K562 (cell line): ENCODE data around the gene HPCA. TPM values are rescaled to one million over a fixed set of nuclear protein-coding genes. Genes with fewer than 3 reads are reported as not detected.

Source experiments
- BRF2 ChIP-seq: IDR thresholded peaks from 3 replicates; pipeline ENCODE4 v1.6.1; 2011; ENCODE audit warnings: borderline replicate concordance, mild to moderate bottlenecking; ENCODE audit not compliant: insufficient read length, insufficient read depth
- ZBTB40 ChIP-seq, 2 experiments: fragments of 450-650 bp in 1 of 2; sonication (generic) in 1 of 2; formaldehyde crosslinking in 1 of 2; IDR thresholded peaks; 2 replicates each; pipeline versions ENCODE4 v1.7.1 to v1.9.0; 2016 to 2022; ENCODE audit warnings: inconsistent platforms in 1 of 2, mild to moderate bottlenecking in 1 of 2, missing genetic modification reagents in 1 of 2
- polyA plus RNA-seq, 8 experiments: library from polyadenylated mRNA; depleted of rRNA in 4 of 8; stranded (reverse) in 5 of 8; unstranded in 3 of 8; fragments of >200 nt; fragmentation: Nextera tagmentation in 2 of 8; fragmentation: Illumina TruSeq in 1 of 8; extraction: Ambion mirVana in 2 of 8; extraction: Trizol in 1 of 8; gene quantifications; 2 replicates each; pipeline versions ENCODE4 v1.2.1 to v1.2.3, GENCODE V29; 2011 to 2014; ENCODE audit warnings: inconsistent platforms in 1 of 8, missing spikeins in 1 of 8
- total RNA-seq, 7 experiments: library from RNA; depleted of rRNA in 6 of 7; stranded (reverse); fragments of >200 nt in 6 of 7; fragmentation: Illumina TruSeq in 2 of 7; extraction: Trizol in 2 of 7; gene quantifications; 2 replicates each; pipeline versions ENCODE4 v1.2.1 to v1.2.3, GENCODE V29; 2011 to 2021; ENCODE audit warnings: low replicate concordance in 1 of 7

HPCA gene
- total and polyA plus RNA-seq, 9 of the 15 experiments (the other 6 are each of a cell fraction or from before 2014, with no cell fraction given): not detected

DNA sequence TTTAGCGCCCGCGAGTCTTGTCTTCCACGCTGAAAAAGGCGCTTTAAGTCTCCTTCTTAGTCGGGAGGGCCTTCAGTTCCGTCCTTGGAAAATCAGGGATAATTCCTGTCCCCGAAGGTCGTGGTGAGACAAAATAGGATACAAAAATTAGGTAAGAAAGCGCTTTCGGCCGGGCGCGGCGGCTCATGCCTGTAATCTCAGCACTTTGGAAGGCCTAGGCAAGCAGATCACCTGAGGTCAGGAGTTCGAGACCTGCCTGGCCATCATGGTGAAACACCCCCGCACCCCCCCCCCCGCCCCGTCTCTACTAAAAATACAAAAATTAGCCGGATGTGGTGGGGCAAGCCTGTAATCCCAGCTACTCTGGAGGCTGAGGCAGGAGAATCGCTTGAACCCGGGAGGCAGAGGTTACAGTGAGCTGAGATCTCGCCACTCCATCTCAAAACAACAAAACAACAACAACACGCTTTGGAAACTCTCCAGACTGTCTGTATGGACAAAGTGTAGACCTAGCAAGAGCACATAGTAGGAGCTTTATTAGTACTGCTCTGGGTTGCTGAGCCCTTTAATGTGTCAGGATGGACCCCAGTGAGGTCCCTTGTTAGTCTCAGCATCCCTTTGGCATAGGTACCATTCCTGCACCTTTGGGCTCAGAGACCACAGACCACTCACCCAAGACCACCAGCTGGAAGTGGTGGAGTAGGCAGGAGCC is 15.7 kb downstream of the HPCA start (continued):
- TF ChIP-seq BRF2 (no peak), ZBTB40 (IDR thresholded peaks at IDR 0.05) (peak; percentile 5; the same call in 1 of the 2 replicates), ZBTB40 (CRISPR knock-in tag; IDR thresholded peaks at IDR 0.05) (no peak)
